Glutamatergic neuron (in vitro differentiated cells): Measurements from ENCODE around the gene P2RY6. TPM values are rescaled to one million over a fixed set of nuclear protein-coding genes. Genes with fewer than 3 reads are reported as not detected.

Experiments
- DNase-seq: peaks from one replicate; pipeline ENCODE4 v3.0.0; 2022
- H3K27ac Mint-ChIP-seq: one replicate; pipeline ENCODE4 v1.8.0; 2020; ENCODE audit warnings: mild to moderate bottlenecking, mixed read lengths, inconsistent platforms; ENCODE audit not compliant: unreplicated experiment
- H3K27me3 Mint-ChIP-seq: one replicate; pipeline ENCODE4 v1.8.0; 2020; ENCODE audit warnings: mild to moderate bottlenecking, moderate library complexity, mixed read lengths, inconsistent platforms; ENCODE audit not compliant: unreplicated experiment
- H3K36me3 Mint-ChIP-seq: one replicate; pipeline ENCODE4 v1.8.0; 2020; ENCODE audit warnings: mild to moderate bottlenecking, mixed read lengths, inconsistent platforms; ENCODE audit not compliant: unreplicated experiment
- H3K4me1 Mint-ChIP-seq: one replicate; pipeline ENCODE4 v1.8.0; 2020; ENCODE audit warnings: mild to moderate bottlenecking, low read depth, mixed read lengths, inconsistent platforms; ENCODE audit not compliant: unreplicated experiment
- H3K4me3 Mint-ChIP-seq: one replicate; pipeline ENCODE4 v1.8.0; 2020; ENCODE audit warnings: mild to moderate bottlenecking, mixed read lengths, inconsistent platforms; ENCODE audit not compliant: unreplicated experiment
- H3K9me3 Mint-ChIP-seq: one replicate; pipeline ENCODE4 v1.8.0; 2020; ENCODE audit warnings: mild to moderate bottlenecking, moderate library complexity, mixed read lengths, inconsistent platforms; ENCODE audit not compliant: unreplicated experiment
- total RNA-seq: library from RNA; stranded (reverse); fragmentation: NEBNext Ultra II Directional; extraction: Animal tissue kit (Norgen Biotek cat#: 25700); gene quantifications from one replicate; pipeline ENCODE4 v1.2.1, GENCODE V29; 2021; ENCODE audit not compliant: unreplicated experiment
- TF ChIP-seq, protein P1 (sequence below): fragments of 200-600 bp; sonication (generic); IDR thresholded peaks from one replicate; pipeline ENCODE4 v1.5.0; 2021; ENCODE audit not compliant: partially characterized antibody, unreplicated experiment

P2RY6 gene
- total RNA-seq, 1 donor from 2014 or later: not detected

DNA sequence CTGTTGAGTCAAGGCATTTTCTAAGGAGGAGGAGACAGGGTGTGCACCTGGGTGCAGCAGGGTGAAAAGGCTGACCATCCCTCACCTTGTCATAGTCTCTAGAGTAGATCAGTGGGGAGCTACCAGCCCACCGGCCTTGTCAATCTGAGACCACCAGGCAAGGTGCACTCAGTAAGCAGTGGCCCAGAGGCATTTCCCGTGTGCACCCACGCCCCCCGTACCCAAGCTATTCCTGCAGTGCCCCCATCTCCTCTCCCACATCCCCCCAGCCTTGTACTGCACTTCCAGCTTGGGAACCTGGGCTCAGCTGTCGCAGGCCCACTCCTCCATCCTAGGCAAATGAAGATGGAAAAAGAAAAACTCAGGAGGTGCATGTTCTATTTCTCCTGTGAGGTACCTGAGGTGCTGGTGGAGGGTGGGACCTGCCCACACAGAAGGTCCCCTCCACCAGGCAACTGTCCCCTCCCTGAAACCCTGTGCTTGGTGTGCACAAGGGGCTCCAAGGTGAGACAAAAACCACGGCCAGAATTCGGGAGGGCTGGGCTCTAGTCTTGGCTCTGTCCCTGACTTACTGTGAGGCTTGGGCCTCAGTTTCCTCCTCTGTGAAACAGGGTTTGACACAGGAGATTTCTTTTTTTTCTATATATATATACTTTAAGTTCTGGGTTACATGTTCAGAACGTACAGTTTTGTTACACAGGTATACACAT, 45.7 kb upstream of the P2RY6 start:
- Mint-ChIP-seq H3K9me3 (no peaks in the 10 kb centered on the region), H3K27ac (no peak overlapping the region), H3K27me3 (peaks cover 10% of the 10 kb centered on the region), H3K36me3 (no peaks in the 10 kb centered on the region), H3K4me3 (no peak overlapping the region), H3K4me1 (peaks cover 4% of the 10 kb centered on the region)
- TF ChIP-seq, protein P1, sequence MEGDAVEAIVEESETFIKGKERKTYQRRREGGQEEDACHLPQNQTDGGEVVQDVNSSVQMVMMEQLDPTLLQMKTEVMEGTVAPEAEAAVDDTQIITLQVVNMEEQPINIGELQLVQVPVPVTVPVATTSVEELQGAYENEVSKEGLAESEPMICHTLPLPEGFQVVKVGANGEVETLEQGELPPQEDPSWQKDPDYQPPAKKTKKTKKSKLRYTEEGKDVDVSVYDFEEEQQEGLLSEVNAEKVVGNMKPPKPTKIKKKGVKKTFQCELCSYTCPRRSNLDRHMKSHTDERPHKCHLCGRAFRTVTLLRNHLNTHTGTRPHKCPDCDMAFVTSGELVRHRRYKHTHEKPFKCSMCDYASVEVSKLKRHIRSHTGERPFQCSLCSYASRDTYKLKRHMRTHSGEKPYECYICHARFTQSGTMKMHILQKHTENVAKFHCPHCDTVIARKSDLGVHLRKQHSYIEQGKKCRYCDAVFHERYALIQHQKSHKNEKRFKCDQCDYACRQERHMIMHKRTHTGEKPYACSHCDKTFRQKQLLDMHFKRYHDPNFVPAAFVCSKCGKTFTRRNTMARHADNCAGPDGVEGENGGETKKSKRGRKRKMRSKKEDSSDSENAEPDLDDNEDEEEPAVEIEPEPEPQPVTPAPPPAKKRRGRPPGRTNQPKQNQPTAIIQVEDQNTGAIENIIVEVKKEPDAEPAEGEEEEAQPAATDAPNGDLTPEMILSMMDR: no peak
- peak; percentile 2 for DNase-seq

DNA sequence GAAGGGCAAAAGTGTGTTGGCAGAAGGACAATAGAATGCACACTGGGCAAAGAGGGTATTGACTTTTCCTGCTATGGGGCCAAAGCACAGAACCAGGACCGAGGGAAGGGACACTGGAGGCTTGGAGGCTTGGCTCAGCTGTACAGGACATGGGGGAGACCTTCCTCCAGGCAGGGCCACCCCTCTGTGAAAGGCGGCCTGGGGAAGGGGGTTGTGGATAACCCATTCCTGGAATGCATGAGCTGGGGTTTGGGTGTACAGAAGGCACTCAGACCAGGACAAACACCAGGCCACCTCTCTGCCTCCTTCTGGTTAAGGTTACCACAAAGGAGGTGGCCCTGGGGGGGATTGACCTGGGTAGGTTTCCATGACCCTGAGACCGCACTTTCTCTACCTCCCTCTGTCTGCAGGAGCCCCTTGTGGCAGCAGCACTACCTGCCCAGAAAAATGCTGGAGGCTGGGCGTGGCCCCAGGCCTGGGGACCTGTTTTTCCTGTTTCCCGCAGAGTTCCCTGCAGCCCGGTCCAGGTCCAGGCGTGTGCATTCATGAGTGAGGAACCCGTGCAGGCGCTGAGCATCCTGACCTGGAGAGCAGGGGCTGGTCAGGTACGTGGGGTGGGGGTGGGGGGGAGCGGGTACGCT, 44.4 kb upstream of the P2RY6 start:
- H3K27ac Mint-ChIP-seq: no peak overlapping the region
- no peaks in the 10 kb centered on the region for H3K36me3 Mint-ChIP-seq
- H3K9me3 Mint-ChIP-seq: peaks cover 2% of the 10 kb centered on the region
- H3K4me3 Mint-ChIP-seq: no peak overlapping the region
- H3K4me1 Mint-ChIP-seq: peaks cover 4% of the 10 kb centered on the region
- TF ChIP-seq, protein P1: no peak
- peak; percentile 8 for DNase-seq
- peaks cover 9% of the 10 kb centered on the region for H3K27me3 Mint-ChIP-seq

DNA sequence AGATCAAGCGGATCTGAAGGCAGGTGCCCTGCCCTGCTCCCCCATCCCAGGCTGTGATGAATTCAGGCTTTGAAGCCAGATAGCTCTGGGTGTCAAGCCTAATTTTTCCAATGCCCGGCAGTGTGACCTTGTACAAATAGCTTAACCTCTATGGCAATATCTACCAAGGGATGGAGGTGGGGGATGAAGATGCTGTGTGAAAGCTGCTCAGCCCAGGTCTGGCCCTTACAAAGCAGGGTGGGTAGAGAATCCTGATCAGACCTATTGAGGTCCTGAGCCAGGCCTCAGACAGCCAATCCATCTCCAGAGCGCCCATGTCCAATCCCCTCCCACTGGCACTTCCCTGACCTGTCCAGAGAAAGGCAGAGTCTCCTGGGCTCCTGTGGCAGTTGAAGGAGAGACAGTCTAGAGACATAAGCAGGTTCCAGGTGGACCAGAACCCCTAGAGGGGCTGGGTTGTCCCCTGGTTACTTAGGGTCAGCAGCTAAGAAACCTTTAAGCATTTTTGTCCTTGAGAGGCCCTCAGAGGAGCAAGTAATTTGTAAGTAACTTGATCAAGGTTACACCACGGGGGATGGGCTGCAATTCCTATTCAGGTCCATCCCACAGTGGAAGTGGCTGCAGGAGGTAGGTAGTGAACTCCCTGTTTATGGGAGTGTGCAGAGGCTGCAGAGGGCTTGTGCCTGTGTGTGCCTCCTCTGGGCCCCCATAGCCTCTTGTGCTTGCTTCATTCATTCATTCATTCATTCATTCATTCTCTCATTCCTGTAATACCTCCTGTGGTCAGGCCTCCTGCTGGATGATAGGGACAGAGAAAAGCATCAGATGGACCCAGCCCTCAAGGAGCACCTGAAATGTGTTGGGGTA, 43.6 kb upstream of the P2RY6 start:
- DNase-seq: peak; percentile 8

DNA sequence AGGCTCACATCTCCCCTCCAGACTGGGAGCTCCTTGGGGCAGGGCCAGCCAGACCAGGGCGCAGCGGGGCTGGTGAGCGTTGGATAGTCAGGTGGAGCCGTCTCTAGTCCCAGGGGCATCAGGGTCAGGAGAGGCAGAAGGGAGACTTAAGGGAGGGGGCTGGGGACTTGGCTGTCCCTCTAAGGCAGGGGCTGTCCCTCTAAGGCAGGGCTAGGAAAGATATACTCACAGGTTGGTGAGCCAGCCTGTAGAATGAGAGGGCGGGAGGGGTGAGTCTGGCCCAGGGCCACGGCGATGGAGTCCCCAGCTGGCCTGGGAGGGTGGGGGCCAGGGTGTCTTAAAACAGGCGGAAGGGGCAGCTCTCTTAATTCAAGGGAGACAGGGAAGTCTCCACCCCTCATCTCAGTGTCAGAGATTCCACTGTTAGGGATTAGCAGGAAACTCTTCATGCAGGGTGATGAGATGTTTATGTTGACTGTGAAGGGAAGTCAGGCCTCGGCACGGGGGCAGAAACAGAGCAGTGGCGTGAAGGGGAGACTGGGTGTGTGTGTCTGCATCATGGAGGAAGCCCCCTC, 42.7 kb upstream of the P2RY6 start:
- H3K27me3 Mint-ChIP-seq: peaks cover 9% of the 10 kb centered on the region
- no peak overlapping the region for H3K27ac Mint-ChIP-seq

More for the DNA sequence above, 43.6 kb upstream of the P2RY6 start:
- TF ChIP-seq, protein P1: no peak
- Mint-ChIP-seq H3K4me3 (no peak overlapping the region), H3K36me3 (no peaks in the 10 kb centered on the region), H3K27ac (no peak overlapping the region), H3K27me3 (peaks cover 9% of the 10 kb centered on the region), H3K4me1 (peaks cover 5% of the 10 kb centered on the region), H3K9me3 (peaks cover 2% of the 10 kb centered on the region)

More for the DNA sequence above, 42.7 kb upstream of the P2RY6 start:
- Mint-ChIP-seq H3K9me3 (peaks cover 2% of the 10 kb centered on the region), H3K4me1 (peaks cover 5% of the 10 kb centered on the region), H3K36me3 (no peaks in the 10 kb centered on the region), H3K4me3 (no peak overlapping the region)
- peak; percentile 11 for DNase-seq
- TF ChIP-seq, protein P1: no peak
